ENCODE measurements around the gene CNPY1.

Gene CNPY1

DNA sequence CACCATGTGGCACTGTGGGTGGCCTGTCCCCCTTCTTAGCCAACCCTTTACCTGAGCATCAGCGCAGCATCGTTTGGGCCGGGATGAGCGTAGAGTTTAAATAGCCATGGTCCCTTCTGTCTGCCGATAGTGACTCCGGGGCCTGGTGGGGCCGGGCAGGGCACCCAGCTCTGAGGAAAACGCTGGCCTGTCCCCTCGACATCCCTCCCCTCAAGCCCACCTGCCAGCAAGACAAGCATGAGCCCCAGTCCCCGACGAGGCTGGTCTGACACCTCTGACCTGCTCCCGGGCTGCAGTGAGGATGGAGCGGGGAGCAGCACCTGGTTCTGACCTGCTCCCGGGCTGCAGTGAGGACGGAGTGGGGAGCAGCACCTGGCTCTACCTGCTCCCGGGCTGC is 31.1 kb upstream of the CNPY1 start:
- DNase-seq (ENCODE audit: low read depth in 1 of 2, low spot score in 1 of 2), result no peak
- Histone ChIP-seq H3K27me3 (ENCODE audit: insufficient read depth, poor library complexity, severe bottlenecking) (no peaks in the 10 kb centered on the region), H3K27ac (replicated peaks) (no peak overlapping the region), H3K4me3 (replicated peaks; ENCODE audit: insufficient read depth, low read length) (no peak overlapping the region)
- no peak for TF ChIP-seq GABPA (IDR thresholded peaks at IDR 0.05; ENCODE audit: low read depth)
- no peak for TF ChIP-seq POLR2AphosphoS5 (IDR thresholded peaks at IDR 0.05; ENCODE audit: low read depth)
- TF ChIP-seq, protein P1, sequence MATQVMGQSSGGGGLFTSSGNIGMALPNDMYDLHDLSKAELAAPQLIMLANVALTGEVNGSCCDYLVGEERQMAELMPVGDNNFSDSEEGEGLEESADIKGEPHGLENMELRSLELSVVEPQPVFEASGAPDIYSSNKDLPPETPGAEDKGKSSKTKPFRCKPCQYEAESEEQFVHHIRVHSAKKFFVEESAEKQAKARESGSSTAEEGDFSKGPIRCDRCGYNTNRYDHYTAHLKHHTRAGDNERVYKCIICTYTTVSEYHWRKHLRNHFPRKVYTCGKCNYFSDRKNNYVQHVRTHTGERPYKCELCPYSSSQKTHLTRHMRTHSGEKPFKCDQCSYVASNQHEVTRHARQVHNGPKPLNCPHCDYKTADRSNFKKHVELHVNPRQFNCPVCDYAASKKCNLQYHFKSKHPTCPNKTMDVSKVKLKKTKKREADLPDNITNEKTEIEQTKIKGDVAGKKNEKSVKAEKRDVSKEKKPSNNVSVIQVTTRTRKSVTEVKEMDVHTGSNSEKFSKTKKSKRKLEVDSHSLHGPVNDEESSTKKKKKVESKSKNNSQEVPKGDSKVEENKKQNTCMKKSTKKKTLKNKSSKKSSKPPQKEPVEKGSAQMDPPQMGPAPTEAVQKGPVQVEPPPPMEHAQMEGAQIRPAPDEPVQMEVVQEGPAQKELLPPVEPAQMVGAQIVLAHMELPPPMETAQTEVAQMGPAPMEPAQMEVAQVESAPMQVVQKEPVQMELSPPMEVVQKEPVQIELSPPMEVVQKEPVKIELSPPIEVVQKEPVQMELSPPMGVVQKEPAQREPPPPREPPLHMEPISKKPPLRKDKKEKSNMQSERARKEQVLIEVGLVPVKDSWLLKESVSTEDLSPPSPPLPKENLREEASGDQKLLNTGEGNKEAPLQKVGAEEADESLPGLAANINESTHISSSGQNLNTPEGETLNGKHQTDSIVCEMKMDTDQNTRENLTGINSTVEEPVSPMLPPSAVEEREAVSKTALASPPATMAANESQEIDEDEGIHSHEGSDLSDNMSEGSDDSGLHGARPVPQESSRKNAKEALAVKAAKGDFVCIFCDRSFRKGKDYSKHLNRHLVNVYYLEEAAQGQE (IDR thresholded peaks at IDR 0.05; ENCODE audit: insufficient replicate concordance, low read depth), result no peak
- no peak for TF ChIP-seq SPI1 (IDR thresholded peaks at IDR 0.05; ENCODE audit: borderline replicate concordance, low read depth)
- TF ChIP-seq, protein P2, sequence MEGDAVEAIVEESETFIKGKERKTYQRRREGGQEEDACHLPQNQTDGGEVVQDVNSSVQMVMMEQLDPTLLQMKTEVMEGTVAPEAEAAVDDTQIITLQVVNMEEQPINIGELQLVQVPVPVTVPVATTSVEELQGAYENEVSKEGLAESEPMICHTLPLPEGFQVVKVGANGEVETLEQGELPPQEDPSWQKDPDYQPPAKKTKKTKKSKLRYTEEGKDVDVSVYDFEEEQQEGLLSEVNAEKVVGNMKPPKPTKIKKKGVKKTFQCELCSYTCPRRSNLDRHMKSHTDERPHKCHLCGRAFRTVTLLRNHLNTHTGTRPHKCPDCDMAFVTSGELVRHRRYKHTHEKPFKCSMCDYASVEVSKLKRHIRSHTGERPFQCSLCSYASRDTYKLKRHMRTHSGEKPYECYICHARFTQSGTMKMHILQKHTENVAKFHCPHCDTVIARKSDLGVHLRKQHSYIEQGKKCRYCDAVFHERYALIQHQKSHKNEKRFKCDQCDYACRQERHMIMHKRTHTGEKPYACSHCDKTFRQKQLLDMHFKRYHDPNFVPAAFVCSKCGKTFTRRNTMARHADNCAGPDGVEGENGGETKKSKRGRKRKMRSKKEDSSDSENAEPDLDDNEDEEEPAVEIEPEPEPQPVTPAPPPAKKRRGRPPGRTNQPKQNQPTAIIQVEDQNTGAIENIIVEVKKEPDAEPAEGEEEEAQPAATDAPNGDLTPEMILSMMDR (IDR thresholded peaks at IDR 0.05; ENCODE audit: insufficient read depth, low read length), result no peak

DNA sequence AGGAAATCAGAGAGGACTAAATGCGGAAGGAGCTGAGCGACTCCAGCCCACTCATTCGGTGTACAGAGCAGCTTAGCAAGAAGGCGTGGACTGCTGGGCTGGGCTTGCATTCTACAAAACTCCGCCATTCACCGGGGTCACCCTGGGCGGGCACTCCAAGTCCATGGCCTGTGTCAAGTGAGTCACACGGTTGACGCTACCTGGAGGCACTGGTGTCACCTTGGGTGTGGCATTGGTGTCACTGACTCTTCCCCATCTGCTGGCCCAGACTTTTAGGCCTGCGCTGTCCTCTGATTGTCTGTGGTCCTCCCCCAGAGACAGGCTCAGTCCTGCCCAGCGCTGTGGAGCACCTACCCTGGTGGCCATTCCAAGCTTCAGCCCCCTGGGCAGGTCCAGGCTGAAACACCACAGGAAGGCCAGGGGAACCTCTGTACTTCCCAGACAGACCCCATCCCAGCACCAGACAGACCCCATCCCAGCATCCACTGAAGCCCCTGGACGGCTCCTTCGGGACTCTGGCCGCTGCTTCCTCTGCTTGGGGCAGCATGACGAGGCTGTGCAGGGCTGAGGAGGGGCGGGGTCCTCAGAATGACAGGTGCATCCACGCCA is 30.6 kb upstream of the CNPY1 start:
- Histone ChIP-seq H3K27ac (replicated peaks) (no peak overlapping the region), H3K27me3 (ENCODE audit: insufficient read depth, poor library complexity, severe bottlenecking) (no peaks in the 10 kb centered on the region), H3K4me3 (replicated peaks; ENCODE audit: insufficient read depth, low read length) (no peak overlapping the region)
- DNase-seq (ENCODE audit: low read depth in 1 of 2, low spot score in 1 of 2), result no peak
- TF ChIP-seq SPI1 (IDR thresholded peaks at IDR 0.05; ENCODE audit: borderline replicate concordance, low read depth) (no peak), GABPA (IDR thresholded peaks at IDR 0.05; ENCODE audit: low read depth) (no peak), POLR2AphosphoS5 (IDR thresholded peaks at IDR 0.05; ENCODE audit: low read depth) (no peak)
- TF ChIP-seq, protein P1 (IDR thresholded peaks at IDR 0.05; ENCODE audit: insufficient replicate concordance, low read depth), result no peak
- TF ChIP-seq, protein P2 (IDR thresholded peaks at IDR 0.05; ENCODE audit: insufficient read depth, low read length), result no peak

DNA sequence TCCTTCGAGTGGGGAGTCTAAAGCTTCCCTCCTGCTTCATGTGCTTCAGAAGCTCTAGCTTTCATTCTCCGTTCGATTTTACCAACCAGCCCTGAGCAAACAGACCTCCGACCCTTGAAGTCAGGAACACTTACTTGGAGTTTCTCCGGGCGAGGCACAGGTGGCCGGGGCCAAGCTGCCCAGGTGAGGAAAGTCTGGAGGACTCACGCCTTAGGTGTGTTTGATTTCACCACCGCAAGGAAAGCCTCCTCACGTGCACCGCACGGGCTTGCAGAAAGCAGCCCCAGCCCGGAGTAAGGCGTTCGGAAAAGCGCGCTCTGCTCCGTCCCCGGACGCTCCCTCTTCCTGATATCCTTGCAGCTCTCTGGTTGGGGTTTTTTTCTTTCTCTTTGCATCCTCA is 30.1 kb upstream of the CNPY1 start:
- Histone ChIP-seq H3K27me3 (ENCODE audit: insufficient read depth, poor library complexity, severe bottlenecking) (no peaks in the 10 kb centered on the region), H3K27ac (replicated peaks) (no peak overlapping the region), H3K4me3 (replicated peaks; ENCODE audit: insufficient read depth, low read length) (no peak overlapping the region)
- no peak for TF ChIP-seq POLR2AphosphoS5 (IDR thresholded peaks at IDR 0.05; ENCODE audit: low read depth)
- TF ChIP-seq, protein P1 (IDR thresholded peaks at IDR 0.05; ENCODE audit: insufficient replicate concordance, low read depth), result no peak
- TF ChIP-seq SPI1 (IDR thresholded peaks at IDR 0.05; ENCODE audit: borderline replicate concordance, low read depth), result no peak
- no peak for TF ChIP-seq GABPA (IDR thresholded peaks at IDR 0.05; ENCODE audit: low read depth)
- TF ChIP-seq, protein P2 (IDR thresholded peaks at IDR 0.05; ENCODE audit: insufficient read depth, low read length), result no peak
- DNase-seq (ENCODE audit: low read depth in 1 of 2, low spot score in 1 of 2), result no peak
